LNCaP clone FGC (cell line): Measurements from ENCODE around the gene LRRC10.
A peak's percentile ranks its signal among the peaks of the same experiment; 100 is the strongest.

Source experiments
- DNase-seq: peaks from one replicate; pipeline ENCODE4 v3.0.0-alpha.2; 2011; ENCODE audit warnings: low read depth
- H3K4me3 ChIP-seq: 2 replicates; pipeline ENCODE4 v1.5.1; 2011; ENCODE audit warnings: mild to moderate bottlenecking, low read depth, low read length, control low read depth
- CTCF ChIP-seq: IDR thresholded peaks from 2 replicates; pipeline ENCODE4 v1.5.1; 2012; ENCODE audit warnings: mild to moderate bottlenecking; ENCODE audit not compliant: control insufficient read depth, insufficient read depth; ENCODE audit errors: extremely low read depth

LRRC10 gene

GRCh38 chr12:69641546-69641945 lies 30.8 kb upstream of the LRRC10 start:
- no peak overlapping the region for H3K4me3 ChIP-seq
- TF ChIP-seq CTCF, result no peak
- DNase-seq, result no peak

GRCh38 chr12:69639400-69640016 lies 28.8 kb upstream of the LRRC10 start:
- peak; percentile 84 for TF ChIP-seq CTCF
- no peak overlapping the region for H3K4me3 ChIP-seq
- DNase-seq, result peak; percentile 14

- no peak overlapping the region for H3K4me3 ChIP-seq
- no peak for DNase-seq
- TF ChIP-seq CTCF, result peak; percentile 22; the same call in 1 of the 2 replicates
Measured at GRCh38 chr12:69633061-69633460, 22.4 kb upstream of the LRRC10 start.

GRCh38 chr12:69630191-69630590 lies 19.5 kb upstream of the LRRC10 start:
- DNase-seq, result no peak
- no peak overlapping the region for H3K4me3 ChIP-seq
- peak; percentile 24; the same call in 1 of the 2 replicates for TF ChIP-seq CTCF

- no peak for TF ChIP-seq CTCF
- no peak overlapping the region for H3K4me3 ChIP-seq
- no peak for DNase-seq
Measured at GRCh38 chr12:69627501-69627900, 16.8 kb upstream of the LRRC10 start.

GRCh38 chr12:69623970-69624369 lies 13.3 kb upstream of the LRRC10 start:
- no peak overlapping the region for H3K4me3 ChIP-seq
- TF ChIP-seq CTCF, result no peak
- no peak for DNase-seq

- no peak overlapping the region for H3K4me3 ChIP-seq
- DNase-seq, result peak; percentile 54
- TF ChIP-seq CTCF, result no peak
Measured at GRCh38 chr12:69621551-69621950, 10.8 kb upstream of the LRRC10 start.
